DMS153 treated with DMSO at 0.1 percent for 48 hours (cell line): Measurements from ENCODE around the gene CAMTA2.

ENCODE experiments used
- DNase-seq: peaks from one replicate; lab custom pipeline; 2025; ENCODE audit not compliant: unreplicated experiment; lab: John Stamatoyannopoulos, UW

Gene CAMTA2

DNA sequence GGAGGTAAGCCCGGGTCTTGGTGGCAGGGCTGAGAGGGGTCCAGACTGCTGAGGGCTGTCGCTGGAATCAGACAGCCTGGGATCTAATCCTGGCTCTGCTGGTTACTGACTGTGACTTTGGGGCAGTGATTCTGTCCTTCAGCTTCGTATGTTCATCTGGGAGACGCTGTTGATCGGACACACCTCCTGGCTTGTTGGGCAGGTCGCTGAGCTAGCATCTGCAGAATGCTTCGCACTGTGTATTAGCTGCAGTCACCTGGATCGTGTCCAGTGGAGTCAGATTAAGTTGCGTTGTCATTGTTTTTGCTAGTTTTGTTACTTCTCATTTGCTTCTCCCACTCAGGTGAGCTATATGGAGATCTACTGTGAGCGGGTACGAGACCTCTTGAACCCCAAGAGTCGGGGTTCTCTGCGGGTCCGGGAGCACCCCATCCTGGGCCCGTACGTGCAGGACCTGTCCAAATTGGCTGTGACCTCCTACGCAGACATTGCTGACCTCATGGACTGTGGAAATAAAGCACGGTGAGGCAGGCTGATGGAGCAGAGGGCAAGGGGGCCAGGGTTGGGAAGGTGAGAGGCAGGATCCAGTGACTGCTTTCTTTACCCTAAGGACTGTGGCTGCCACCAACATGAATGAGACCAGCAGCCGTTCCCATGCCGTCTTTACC lies 14.8 kb upstream of the CAMTA2 start:
- no peak for DNase-seq

DNA sequence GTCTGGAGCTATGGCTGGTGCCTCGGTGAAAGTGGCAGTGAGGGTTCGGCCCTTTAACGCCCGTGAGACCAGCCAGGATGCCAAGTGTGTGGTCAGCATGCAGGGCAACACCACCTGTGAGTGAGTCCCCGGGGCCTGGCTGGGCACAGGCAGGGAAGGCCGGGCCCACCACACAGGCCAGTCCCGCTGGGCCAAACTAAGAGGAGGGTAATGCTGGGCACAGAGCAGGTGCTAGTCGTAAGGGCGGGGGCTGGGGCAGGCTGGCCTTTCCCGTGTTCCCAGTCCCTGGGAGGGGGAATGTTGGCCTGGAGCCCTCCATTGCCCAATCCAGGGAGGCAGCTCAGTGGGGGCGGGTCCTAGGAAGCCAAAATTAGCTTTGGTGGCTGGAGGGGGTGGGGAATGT lies 12.8 kb upstream of the CAMTA2 start:
- DNase-seq = no peak

DNA sequence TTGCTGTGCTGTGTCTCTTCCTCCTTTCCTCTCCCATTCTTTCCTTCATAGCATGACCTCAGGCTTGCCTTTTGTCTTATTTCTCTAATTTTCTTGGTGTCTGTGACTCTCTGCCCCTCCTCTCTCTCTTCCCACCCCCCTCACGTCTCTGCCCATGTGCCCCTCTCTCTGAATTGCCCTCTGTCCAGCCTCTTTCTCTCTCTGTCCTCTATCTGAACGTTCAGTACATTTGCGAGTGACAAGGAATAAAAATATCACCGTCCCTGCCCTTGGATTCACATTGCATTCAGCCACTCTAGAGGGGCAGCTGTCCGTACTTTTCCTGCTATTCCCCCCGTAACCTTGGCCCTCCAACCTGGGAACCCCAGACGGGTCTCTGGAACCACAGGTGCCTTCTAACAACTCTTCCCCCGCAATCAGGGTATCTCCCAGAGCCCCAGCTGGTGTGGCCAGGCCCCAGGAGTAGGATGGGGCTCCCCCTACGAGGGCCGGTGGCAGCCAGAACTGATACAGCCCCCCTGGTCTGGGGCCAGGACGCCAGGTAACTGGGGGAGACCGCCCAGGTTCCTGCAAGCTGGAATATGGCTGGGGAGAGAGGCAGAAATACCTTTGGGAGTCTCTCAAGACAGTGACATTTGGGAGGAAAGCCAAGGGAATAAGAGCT lies 12.1 kb upstream of the CAMTA2 start:
- DNase-seq = no peak

GRCh38 chr17:4998732-4999429 lies 11.4 kb upstream of the CAMTA2 start:
- no peak for DNase-seq

GRCh38 chr17:4998027-4998731 lies 10.7 kb upstream of the CAMTA2 start:
- no peak for DNase-seq

DNA sequence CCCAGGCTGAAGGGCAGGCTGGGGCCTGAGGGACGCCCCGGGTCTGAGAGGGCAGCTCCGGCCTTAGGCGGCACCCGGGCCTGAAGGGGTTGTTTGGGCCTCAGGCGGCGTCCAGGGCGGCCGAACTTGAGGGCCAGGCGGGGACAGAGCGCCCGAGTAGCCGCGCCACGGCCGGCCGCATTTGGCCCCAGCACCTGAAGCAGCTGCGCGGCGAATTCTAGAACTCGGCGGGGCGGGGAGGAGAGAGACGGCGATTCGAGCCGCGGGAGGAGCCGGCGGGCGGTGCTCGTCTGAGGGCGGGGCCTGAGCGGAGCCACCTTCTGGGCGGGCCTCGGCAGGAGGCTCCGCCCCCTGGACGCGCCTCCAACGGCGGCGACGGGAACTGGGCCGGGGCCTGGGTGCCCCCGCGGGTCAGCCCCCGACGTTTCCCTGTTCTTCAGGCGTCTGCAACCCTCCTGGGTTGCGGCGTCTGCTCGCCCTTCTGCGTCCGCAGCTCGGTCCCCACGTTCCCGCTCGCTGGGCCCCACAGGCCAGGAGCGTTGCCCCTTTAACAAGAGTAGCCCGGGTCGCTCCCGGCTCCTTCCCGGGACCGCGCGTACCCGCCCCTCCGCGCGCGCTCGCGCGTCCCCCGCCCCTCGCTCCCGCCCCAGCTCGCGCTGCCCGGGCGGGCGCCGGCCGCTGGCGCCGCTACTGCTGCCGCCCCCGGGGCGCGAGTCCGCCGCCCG lies 10.0 kb upstream of the CAMTA2 start, which contains the start of the genes INCA1 and KIF1C:
TSS of gene INCA1 (minus strand) at position 221 of the 725 bp plus-strand sequence. CDS start 3,085 bp downstream, outside the sequence.
TSS of gene KIF1C (plus strand) at position 649 of the 725 bp plus-strand sequence. CDS start 2,297 bp downstream, outside the sequence.
- peak; percentile 40 for DNase-seq

DNA sequence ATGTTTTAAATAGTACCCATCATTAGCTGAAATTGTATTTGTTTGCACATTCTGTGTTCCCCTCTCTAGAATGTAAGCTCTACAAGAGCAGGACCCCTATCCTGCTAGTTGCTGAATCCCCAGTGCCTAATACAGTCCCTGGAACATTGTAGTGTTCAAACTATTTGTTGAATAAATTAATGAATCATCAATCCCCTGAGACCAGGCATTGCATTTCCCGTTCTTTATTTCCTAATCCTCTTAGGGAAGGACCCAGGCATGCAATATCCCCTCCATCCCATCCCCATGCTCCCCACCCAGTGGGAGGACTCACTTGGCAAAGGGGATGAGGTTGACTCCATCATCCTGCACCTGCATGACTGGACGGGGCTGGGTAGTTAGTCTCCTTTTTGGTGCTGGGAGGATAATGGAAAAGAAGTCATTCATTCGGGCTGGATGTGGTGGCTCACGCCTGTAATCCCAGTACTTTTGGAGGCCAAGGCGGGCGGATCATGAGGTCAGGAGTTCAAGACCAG lies 6.7 kb upstream of the CAMTA2 start:
- no peak for DNase-seq

DNA sequence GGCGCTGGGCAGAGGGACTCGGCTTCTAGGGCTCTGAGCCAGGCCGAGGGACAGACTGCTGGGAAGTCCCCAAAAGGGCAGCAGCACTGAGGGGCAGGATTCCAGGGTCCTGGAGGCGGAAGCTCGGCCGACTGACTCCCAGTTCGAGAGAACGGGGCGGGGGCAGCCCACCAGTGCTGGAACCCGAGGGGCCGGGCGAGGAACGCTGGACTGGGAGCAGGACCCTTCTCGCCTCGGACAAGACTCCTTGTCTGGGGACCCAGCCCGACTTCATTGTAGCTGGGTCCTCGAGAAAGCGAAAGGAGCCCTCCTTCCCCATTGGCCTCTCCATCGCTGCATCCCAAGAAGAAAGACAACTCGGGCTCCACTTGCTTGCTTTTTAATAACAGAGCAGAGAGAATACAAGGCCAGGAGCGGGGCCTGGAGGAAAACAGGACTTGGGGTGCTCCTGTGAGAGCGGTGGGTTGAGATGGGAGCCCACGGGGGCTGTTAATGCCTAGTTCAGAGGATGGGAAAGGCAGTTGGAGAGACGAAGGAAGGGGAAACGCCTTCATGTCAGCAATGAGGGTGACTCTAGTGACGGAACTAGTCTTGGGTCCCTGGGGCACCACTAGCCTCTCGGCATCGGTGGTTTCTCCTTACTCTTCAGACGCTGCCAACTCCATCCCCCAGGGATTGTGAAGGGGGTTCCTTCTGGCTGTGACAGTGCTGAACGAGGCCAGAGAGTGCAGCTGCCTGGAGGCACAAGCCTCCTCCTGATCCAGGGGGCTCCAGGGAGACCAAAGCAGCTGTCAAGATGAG lies 492 bp upstream of the CAMTA2 start:
- no peak for DNase-seq

GRCh38 chr17:4986403-4986802 lies 1.1 kb downstream of the CAMTA2 start:
- DNase-seq = no peak

- DNase-seq = no peak
These were observed 5.2 kb downstream of the CAMTA2 start for GRCh38 chr17:4982305-4982704.

DNA sequence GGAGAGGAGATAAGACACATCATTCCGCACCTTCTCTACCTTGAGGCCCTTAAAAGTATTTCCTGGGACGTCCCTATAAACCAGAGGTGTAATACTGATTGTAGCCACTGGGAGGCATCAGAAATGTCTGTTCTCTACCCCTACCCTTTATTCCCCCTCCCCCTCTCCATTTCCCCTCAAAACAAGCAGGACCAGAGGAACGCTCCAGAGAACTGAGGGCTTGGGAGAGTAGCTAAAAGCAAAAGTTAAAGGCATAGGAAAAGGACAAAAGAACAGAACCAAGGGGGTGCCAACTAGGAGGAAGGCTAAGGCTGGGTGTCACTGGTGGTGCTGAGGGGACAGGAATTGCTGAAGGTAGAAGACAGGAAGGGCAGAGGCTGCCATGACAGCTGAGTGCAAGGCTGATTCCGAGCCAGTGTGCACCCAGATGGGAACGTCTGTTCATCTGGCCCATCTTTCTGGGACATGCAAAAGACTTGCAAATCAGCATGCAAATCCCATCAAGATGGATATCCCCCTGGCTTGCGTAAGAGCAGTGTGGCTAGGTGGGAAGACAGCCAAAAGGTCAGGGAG lies 6.7 kb downstream of the CAMTA2 start:
- DNase-seq = no peak

DNA sequence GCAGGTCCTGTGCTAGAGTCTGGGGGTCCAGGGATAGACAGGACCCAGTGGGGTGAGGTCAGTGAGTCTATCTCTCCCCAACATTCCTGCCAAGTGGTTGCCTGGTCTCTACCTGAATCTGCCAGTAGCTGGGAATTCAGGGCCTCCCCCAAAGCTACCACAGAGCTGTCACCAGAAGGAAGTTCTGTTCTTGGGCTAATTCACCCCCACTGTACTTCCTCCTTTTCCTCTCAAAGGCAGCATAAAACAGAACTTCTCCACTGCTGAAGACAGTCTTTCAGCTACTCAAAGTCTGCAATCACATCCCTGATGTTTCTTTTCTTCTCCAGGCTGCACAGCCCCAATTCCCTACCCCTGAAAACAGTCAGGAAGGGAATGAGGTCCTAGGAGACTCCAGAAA lies 8.7 kb downstream of the CAMTA2 start:
- no peak for DNase-seq

- DNase-seq = no peak
These were observed 13.3 kb downstream of the CAMTA2 start for GRCh38 chr17:4974115-4974670.

DNA sequence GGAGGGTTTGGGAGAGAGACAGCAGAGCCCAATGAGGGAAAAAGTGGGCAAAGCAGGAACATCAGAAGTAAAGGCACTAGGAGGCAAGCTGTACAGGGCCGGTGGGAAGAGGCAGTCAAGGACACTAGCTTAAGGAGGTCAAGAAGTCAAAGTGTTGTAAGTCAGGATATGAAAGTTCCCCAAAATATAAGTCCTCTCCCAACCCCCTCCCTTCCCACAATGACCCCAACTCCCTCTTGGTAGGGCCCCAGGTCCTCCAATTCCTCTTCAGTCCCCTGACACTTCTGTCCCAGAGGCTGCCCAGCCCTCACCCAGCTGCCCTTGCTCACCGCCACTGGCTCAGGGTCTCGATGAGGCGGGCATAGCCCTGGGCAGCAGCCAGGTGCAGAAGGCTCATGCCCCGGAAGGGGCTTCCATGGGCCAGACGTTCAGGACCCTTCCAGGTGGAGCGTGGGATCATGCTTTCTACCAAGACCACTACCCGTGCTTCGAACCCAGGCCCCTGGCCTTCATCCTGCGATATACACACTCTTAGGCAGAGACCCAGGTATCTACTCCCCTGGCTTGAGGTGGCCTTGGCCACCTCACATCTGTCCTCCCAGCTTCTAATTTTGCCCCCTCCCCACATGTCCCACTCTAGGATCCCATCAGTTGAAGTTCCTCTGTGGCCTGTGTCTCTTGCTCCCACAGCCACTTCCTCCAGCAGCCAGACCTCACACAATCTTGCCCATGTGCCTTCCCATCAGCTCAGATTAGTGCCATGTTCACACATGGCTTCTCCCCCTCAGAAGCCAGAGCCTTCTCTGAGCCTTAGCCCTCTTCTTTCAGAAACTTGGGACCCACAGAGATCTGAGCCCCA lies 14.0 kb downstream of the CAMTA2 start:
- DNase-seq = no peak

DNA sequence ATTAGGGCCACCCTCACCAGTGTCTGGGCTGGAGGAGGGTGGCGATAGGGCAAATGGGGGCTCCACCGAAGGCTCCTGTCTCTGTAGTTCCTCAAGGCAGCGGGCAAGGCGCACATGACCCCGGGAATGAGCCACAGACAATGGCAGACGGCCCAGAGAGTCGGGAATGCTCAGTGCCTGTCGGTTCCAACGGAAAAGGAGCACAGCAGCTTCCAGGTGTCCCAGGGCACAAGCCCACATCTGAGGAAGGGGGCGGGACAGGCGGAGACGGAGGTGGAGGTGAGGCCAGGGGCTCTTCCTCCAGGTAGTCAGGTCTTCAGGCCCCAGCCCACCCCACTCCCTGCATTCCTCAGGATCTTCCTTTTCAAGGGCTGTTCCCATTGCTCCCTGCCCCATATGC lies 14.7 kb downstream of the CAMTA2 start:
- no peak for DNase-seq

GRCh38 chr17:4972322-4972721 lies 15.2 kb downstream of the CAMTA2 start:
- no peak for DNase-seq

DNA sequence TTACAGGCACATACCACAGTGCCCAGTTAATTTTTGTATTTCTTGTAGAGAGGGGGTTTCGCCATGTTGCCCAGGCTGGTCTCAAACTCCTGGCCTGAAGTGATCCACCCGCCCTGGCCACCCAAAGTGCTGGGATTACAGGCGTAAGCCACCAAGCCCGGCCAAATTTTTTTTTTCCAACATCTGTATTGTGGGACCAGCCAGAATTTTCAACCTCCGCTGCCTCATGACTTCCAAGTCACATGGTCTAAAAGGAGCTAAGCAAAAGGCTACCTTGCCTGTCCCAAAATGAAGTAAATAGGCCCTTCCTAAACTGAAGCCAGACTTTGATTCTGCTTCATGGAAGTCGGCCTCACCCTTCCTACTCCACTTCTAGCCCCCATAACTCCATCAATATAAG lies 15.6 kb downstream of the CAMTA2 start:
- DNase-seq = no peak

- DNase-seq = no peak
These were observed 17.2 kb downstream of the CAMTA2 start for GRCh38 chr17:4970273-4970672.
